Measurements from ENCODE around the gene SULF2. TPM values are rescaled to one million over a fixed set of nuclear protein-coding genes. Genes with fewer than 3 reads are reported as not detected.

Gene SULF2
- total RNA-seq, 1 experiment from 2014 or later, result 0.69 TPM

- H3K27ac ChIP-seq (ENCODE audit: low read depth, low read length, poor library complexity, severe bottlenecking), result no peak overlapping the region
- TF ChIP-seq CTCF (conservative IDR thresholded peaks at IDR 0.05; ENCODE audit: low read depth, low read length) (no peak), EZH2 (IDR thresholded peaks at IDR 0.05; ENCODE audit: borderline replicate concordance, low read depth, low read length, poor library complexity, severe bottlenecking) (no peak)
- DNase-seq (ENCODE audit: low spot score), result no peak
- ChIA-PET CTCF (no interaction called here), POLR2A (ENCODE audit: low non-redundant PET) (no interaction called here)
- no peak overlapping the region for H3K4me3 ChIP-seq (ENCODE audit: low read depth, low read length, poor library complexity, severe bottlenecking)
- H3K27me3 ChIP-seq (replicated peaks; ENCODE audit: insufficient read depth, low read depth, low read length, poor library complexity), result no peaks in the 10 kb centered on the region
- intact Hi-C loops (cut with micrococcal nuclease; ENCODE audit: unreplicated experiment), result no loop called here
- no TSS peak for BruUV-seq (replicated peaks)
- H3K36me3 ChIP-seq (ENCODE audit: insufficient read depth, low read length, poor library complexity, severe bottlenecking), result no peaks in the 10 kb centered on the region
- no peaks in the 10 kb centered on the region for H3K9me3 ChIP-seq (ENCODE audit: low read depth, low read length, poor library complexity, severe bottlenecking)
- no peaks in the 10 kb centered on the region for H3K4me1 ChIP-seq (ENCODE audit: insufficient read depth, low read length, poor library complexity, severe bottlenecking)
Observed at GRCh38 chr20:47711046-47711752, 74.1 kb downstream of the SULF2 start.

DNA sequence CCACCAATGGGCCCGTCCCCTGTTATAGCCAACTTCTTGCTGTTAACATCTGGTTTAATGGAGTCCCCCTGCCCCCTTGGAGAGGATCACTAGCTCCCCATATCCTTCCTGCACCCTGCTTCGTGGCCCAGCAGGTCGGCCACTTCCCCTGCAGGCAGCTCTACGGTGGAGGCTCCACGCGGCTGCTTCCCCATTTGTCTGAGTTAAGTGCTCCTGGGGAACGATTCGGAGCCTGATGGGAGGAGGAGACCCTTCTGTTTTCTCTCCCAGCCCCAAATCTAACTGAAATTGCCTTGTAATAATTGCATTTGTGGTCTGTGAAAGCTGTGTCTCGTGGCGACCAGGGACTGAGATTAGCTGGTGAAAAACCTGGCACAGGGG, 74.6 kb downstream of the SULF2 start:
- H3K27ac ChIP-seq (ENCODE audit: low read depth, low read length, poor library complexity, severe bottlenecking), result no peak overlapping the region
- no peaks in the 10 kb centered on the region for H3K9me3 ChIP-seq (ENCODE audit: low read depth, low read length, poor library complexity, severe bottlenecking)
- intact Hi-C loops (cut with micrococcal nuclease; ENCODE audit: unreplicated experiment), result no loop called here
- H3K36me3 ChIP-seq (ENCODE audit: insufficient read depth, low read length, poor library complexity, severe bottlenecking), result no peaks in the 10 kb centered on the region
- H3K27me3 ChIP-seq (replicated peaks; ENCODE audit: insufficient read depth, low read depth, low read length, poor library complexity), result no peaks in the 10 kb centered on the region
- no TSS peak for BruUV-seq (replicated peaks)
- no peaks in the 10 kb centered on the region for H3K4me1 ChIP-seq (ENCODE audit: insufficient read depth, low read length, poor library complexity, severe bottlenecking)
- TF ChIP-seq CTCF (conservative IDR thresholded peaks at IDR 0.05; ENCODE audit: low read depth, low read length) (no peak), EZH2 (IDR thresholded peaks at IDR 0.05; ENCODE audit: borderline replicate concordance, low read depth, low read length, poor library complexity, severe bottlenecking) (no peak)
- ChIA-PET CTCF (no interaction called here), POLR2A (ENCODE audit: low non-redundant PET) (no interaction called here)
- no peak for DNase-seq (ENCODE audit: low spot score)
- no peak overlapping the region for H3K4me3 ChIP-seq (ENCODE audit: low read depth, low read length, poor library complexity, severe bottlenecking)

DNA sequence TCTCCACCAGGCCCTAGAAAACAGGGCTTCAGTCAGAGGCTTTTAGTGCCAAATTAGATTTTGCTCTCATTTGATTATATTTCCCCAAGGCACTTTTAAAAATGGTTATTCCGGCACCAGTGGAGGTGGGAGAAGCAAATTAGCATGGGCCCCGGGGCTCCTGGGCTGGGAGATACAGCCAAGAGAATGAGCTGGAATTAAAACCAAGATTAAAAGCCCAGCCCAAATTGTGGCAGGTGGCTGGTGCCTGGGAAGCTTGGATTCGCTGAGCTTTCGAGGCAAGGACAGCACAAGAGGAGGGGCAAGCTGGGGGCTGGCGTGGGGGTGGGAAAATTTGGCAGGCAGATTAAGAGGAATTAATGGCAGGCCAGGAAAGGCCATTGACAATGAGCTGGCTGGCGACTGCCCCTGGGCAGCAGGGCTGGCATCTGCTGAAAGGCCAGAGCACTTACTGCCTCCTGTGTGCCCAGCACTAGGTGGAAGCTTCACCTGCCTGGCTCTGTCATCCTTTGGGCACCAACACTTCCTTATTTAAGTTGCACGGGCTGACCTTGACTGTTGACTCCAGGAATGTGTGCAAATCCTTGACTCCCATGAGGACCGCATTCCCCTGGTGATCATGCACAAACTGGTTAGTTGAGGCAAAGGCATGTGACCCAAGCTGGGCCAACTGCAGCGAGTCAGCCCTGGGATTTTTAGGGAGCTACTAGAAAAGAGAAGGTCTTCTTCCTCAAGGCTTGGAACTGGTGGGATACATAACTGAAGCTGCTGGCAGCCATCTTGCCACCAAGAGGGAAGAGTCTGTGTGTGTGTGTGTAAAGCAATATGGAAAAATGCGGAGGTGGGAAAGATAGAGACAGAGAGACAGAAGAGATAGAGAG, 76.1 kb downstream of the SULF2 start:
- CTCF ChIA-PET, result no interaction called here
- Histone ChIP-seq H3K4me1 (ENCODE audit: insufficient read depth, low read length, poor library complexity, severe bottlenecking) (no peaks in the 10 kb centered on the region), H3K4me3 (ENCODE audit: low read depth, low read length, poor library complexity, severe bottlenecking) (no peak overlapping the region), H3K27me3 (replicated peaks; ENCODE audit: insufficient read depth, low read depth, low read length, poor library complexity) (no peaks in the 10 kb centered on the region), H3K36me3 (ENCODE audit: insufficient read depth, low read length, poor library complexity, severe bottlenecking) (no peaks in the 10 kb centered on the region), H3K9me3 (ENCODE audit: low read depth, low read length, poor library complexity, severe bottlenecking) (no peaks in the 10 kb centered on the region), H3K27ac (ENCODE audit: low read depth, low read length, poor library complexity, severe bottlenecking) (no peak overlapping the region)
- POLR2A ChIA-PET (ENCODE audit: low non-redundant PET), result no interaction called here
- intact Hi-C loops (cut with micrococcal nuclease; ENCODE audit: unreplicated experiment), result no loop called here
- no TSS peak for BruUV-seq (replicated peaks)
- TF ChIP-seq CTCF (conservative IDR thresholded peaks at IDR 0.05; ENCODE audit: low read depth, low read length), result no peak
- no peak for DNase-seq (ENCODE audit: low spot score)
